Neural crest cell (in vitro differentiated cells): ENCODE measurements around the gene ELP5. TPM values are rescaled to one million over a fixed set of nuclear protein-coding genes. Genes with fewer than 3 reads are reported as not detected.

Source experiments
- DNase-seq: peaks from one replicate; pipeline ENCODE4 v3.0.0; 2021; ENCODE audit warnings: low read depth, mixed read lengths, low spot score
- H3K27ac Mint-ChIP-seq: one replicate; pipeline ENCODE4 v1.8.0; 2021; ENCODE audit warnings: mild to moderate bottlenecking, mixed read lengths; ENCODE audit not compliant: unreplicated experiment
- H3K27me3 Mint-ChIP-seq: 2 replicates; pipeline ENCODE4 v1.8.0; 2021; ENCODE audit warnings: low read depth, mild to moderate bottlenecking, mixed read lengths
- H3K36me3 Mint-ChIP-seq: 2 replicates; pipeline ENCODE4 v1.8.0; 2021; ENCODE audit warnings: low read depth, mild to moderate bottlenecking, mixed read lengths
- H3K4me1 Mint-ChIP-seq: 2 replicates; pipeline ENCODE4 v1.8.0; 2021; ENCODE audit warnings: mixed read lengths
- H3K4me3 Mint-ChIP-seq: one replicate; pipeline ENCODE4 v1.8.0; 2021; ENCODE audit warnings: mild to moderate bottlenecking, mixed read lengths
- H3K9me3 Mint-ChIP-seq: 2 replicates; pipeline ENCODE4 v1.8.0; 2021; ENCODE audit warnings: mixed read lengths
- total RNA-seq: library from RNA; stranded (reverse); gene quantifications from 2 replicates; pipeline ENCODE4 v1.2.1, GENCODE V29; 2021
- TF ChIP-seq, protein P1 (sequence below): fragments of 200-600 bp; sonication (generic); conservative IDR thresholded peaks from 2 replicates; pipeline ENCODE4 v1.5.0; 2021; ENCODE audit warnings: antibody characterized with exemption, mild to moderate bottlenecking

The ELP5 gene
- total RNA-seq, 1 donor from 2014 or later, result 77.4 TPM

- Mint-ChIP-seq H3K9me3 (no peaks in the 10 kb centered on the region), H3K4me3 (peak overlapping the region; percentile 98), H3K27me3 (peaks cover 39% of the 10 kb centered on the region), H3K36me3 (peaks cover 9% of the 10 kb centered on the region), H3K27ac (peak overlapping the region; percentile 94), H3K4me1 (peaks cover 50% of the 10 kb centered on the region)
- TF ChIP-seq, protein P1, sequence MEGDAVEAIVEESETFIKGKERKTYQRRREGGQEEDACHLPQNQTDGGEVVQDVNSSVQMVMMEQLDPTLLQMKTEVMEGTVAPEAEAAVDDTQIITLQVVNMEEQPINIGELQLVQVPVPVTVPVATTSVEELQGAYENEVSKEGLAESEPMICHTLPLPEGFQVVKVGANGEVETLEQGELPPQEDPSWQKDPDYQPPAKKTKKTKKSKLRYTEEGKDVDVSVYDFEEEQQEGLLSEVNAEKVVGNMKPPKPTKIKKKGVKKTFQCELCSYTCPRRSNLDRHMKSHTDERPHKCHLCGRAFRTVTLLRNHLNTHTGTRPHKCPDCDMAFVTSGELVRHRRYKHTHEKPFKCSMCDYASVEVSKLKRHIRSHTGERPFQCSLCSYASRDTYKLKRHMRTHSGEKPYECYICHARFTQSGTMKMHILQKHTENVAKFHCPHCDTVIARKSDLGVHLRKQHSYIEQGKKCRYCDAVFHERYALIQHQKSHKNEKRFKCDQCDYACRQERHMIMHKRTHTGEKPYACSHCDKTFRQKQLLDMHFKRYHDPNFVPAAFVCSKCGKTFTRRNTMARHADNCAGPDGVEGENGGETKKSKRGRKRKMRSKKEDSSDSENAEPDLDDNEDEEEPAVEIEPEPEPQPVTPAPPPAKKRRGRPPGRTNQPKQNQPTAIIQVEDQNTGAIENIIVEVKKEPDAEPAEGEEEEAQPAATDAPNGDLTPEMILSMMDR, result peak; percentile 56
- DNase-seq, result no peak
Measured at GRCh38 chr17:7220593-7221277, 31.3 kb upstream of the ELP5 start.

- TF ChIP-seq, protein P1, result no peak
- Mint-ChIP-seq H3K4me1 (peaks cover 42% of the 10 kb centered on the region), H3K36me3 (peaks cover 9% of the 10 kb centered on the region), H3K4me3 (peak overlapping the region; percentile 98), H3K27ac (peak overlapping the region; percentile 58), H3K27me3 (peaks cover 33% of the 10 kb centered on the region), H3K9me3 (no peaks in the 10 kb centered on the region)
- no peak for DNase-seq
Measured at GRCh38 chr17:7221278-7222092, 30.5 kb upstream of the ELP5 start.

- Mint-ChIP-seq H3K9me3 (no peaks in the 10 kb centered on the region), H3K4me3 (peak overlapping the region; percentile 98), H3K4me1 (peaks cover 39% of the 10 kb centered on the region), H3K36me3 (peaks cover 9% of the 10 kb centered on the region), H3K27me3 (peaks cover 30% of the 10 kb centered on the region), H3K27ac (peak overlapping the region; percentile 78)
- TF ChIP-seq, protein P1, result no peak
- DNase-seq, result no peak
Measured at GRCh38 chr17:7222093-7222971, 29.7 kb upstream of the ELP5 start.

- DNase-seq, result no peak
- Mint-ChIP-seq H3K27ac (no peak overlapping the region), H3K4me1 (peaks cover 33% of the 10 kb centered on the region), H3K4me3 (peak overlapping the region; percentile 98), H3K27me3 (peaks cover 27% of the 10 kb centered on the region), H3K36me3 (peaks cover 10% of the 10 kb centered on the region), H3K9me3 (no peaks in the 10 kb centered on the region)
- TF ChIP-seq, protein P1, result no peak
Measured at GRCh38 chr17:7222972-7223292, 29.1 kb upstream of the ELP5 start.

GRCh38 chr17:7223375-7223774 lies 28.6 kb upstream of the ELP5 start:
- Mint-ChIP-seq H3K36me3 (peaks cover 14% of the 10 kb centered on the region), H3K27ac (no peak overlapping the region), H3K27me3 (peaks cover 27% of the 10 kb centered on the region), H3K4me1 (peaks cover 29% of the 10 kb centered on the region), H3K4me3 (peak overlapping the region; percentile 98), H3K9me3 (no peaks in the 10 kb centered on the region)
- DNase-seq, result no peak
- TF ChIP-seq, protein P1, result no peak
